Tibial nerve (tissue), 4 donors: ENCODE measurements around the gene RAB40C. TPM values are rescaled to one million over a fixed set of nuclear protein-coding genes. Genes with fewer than 3 reads are reported as not detected.

Source experiments
- DNase-seq, 2 donors: peaks; one replicate each; pipeline ENCODE4 v3.0.0-alpha.2; 2019; ENCODE audit warnings: low spot score in 2 of 2
- H3K27ac ChIP-seq, 4 donors: fragments of 200-600 bp; sonication (generic) in 3 of 4; one replicate each; pipeline ENCODE4 v1.5.1; 2017 to 2019; ENCODE audit warnings: mild to moderate bottlenecking in 1 of 4
- H3K27me3 ChIP-seq, 2 donors: fragments of 200-600 bp; sonication (generic) in 1 of 2; one replicate each; pipeline versions ENCODE4 v1.5.1 to v1.6.0; 2017 to 2019
- H3K36me3 ChIP-seq, 3 donors: fragments of 200-600 bp; sonication (generic); one replicate each; pipeline ENCODE4 v1.5.1; 2018 to 2019
- H3K4me1 ChIP-seq, 4 donors: fragments of 200-600 bp; sonication (generic) in 3 of 4; one replicate each; pipeline ENCODE4 v1.5.1; 2017 to 2019
- H3K4me3 ChIP-seq, 4 donors: fragments of 200-600 bp; sonication (generic) in 3 of 4; one replicate each; pipeline ENCODE4 v1.5.1; 2017 to 2019; ENCODE audit warnings: mild to moderate bottlenecking in 1 of 4, moderate library complexity in 1 of 4
- H3K9me3 ChIP-seq, 4 donors: fragments of 200-600 bp; sonication (generic) in 3 of 4; one replicate each; pipeline ENCODE4 v1.5.1; 2017 to 2019
- EP300 ChIP-seq, 2 donors: sonication (generic); formaldehyde crosslinking; IDR thresholded peaks; one replicate each; pipeline ENCODE4 v1.6.1; 2017; ENCODE audit warnings: antibody characterized with exemption in 2 of 2, mild to moderate bottlenecking in 1 of 2
- POLR2A ChIP-seq, 2 donors: fragments of 450-650 bp; IDR thresholded peaks; one replicate each; pipeline ENCODE4 v1.6.1; 2017; ENCODE audit warnings: antibody characterized with exemption in 2 of 2, mild to moderate bottlenecking in 2 of 2, moderate library complexity in 2 of 2
- whole genome bisulfite sequencing, 2 donors: methylation state at CpG; one replicate each; pipeline ENCODE4 v1.1.5; 2018; 5-methylcytosine and 5-hydroxymethylcytosine counted together
- total RNA-seq, 4 donors: library from RNA; depleted of rRNA; stranded (reverse); fragments of >200 nt; gene quantifications; one replicate each; pipeline ENCODE4 v1.1.0, GENCODE V29; 2016
- TF ChIP-seq, protein P1 (sequence below), 5 experiments: fragments of 200-600 bp in 3 of 5; fragments of 450-650 bp in 2 of 5; sonication (generic) in 3 of 5; IDR thresholded peaks; one replicate each; pipeline ENCODE4 v1.5.1; 2016 to 2019; ENCODE audit warnings: antibody characterized with exemption in 5 of 5, mild to moderate bottlenecking in 3 of 5, moderate library complexity in 2 of 5

Gene RAB40C
- total RNA-seq, 4 donors from 2014 or later = 21.1 to 30.6 (median 27.5) TPM

DNA sequence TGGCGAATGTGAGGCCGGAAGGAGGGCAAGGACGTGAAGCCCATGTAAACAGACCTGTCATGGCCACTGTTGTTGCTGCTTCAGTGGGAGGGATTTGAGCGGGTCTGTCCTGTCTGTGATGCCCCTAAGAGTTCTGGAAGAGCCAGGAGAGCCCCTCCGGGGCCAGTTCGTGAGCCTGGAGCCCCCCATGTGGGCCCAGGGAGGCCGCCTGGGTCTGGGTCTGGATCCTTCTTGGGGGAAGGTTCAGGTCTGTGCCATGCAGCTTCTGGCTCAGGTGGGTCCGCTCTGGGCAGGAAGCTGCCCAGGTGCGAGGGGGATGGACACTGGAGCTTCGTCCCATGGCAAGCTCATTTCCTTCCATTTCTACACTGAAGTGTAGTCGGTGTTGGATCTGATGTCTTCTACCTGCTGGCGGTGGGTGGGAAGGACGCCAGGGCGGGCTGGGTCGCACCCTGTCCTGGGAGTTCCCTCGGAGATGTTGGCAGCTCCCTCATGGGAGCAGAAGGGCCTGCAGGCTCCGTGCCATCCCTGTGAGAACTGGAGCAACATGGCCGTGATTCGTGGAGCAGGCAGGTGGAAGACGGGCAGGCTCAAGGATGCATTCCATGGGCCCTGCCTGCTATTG lies 29.7 kb downstream of the RAB40C start:
- Histone ChIP-seq H3K4me1 (peaks cover 0 to 16% (median 0%) of the 10 kb centered on the region in 4 donors), H3K9me3 (no peaks in the 10 kb centered on the region), H3K27me3 (no peaks in the 10 kb centered on the region), H3K36me3 (peaks cover 0 to 29% (median 0%) of the 10 kb centered on the region in 3 donors), H3K27ac (no peak overlapping the region), H3K4me3 (no peak overlapping the region)
- DNase-seq = no peak
- WGBS, 2 donors = 90 to 93% methylated on average over 18 to 20 of the region's 20 CpGs
- TF ChIP-seq, protein P1, sequence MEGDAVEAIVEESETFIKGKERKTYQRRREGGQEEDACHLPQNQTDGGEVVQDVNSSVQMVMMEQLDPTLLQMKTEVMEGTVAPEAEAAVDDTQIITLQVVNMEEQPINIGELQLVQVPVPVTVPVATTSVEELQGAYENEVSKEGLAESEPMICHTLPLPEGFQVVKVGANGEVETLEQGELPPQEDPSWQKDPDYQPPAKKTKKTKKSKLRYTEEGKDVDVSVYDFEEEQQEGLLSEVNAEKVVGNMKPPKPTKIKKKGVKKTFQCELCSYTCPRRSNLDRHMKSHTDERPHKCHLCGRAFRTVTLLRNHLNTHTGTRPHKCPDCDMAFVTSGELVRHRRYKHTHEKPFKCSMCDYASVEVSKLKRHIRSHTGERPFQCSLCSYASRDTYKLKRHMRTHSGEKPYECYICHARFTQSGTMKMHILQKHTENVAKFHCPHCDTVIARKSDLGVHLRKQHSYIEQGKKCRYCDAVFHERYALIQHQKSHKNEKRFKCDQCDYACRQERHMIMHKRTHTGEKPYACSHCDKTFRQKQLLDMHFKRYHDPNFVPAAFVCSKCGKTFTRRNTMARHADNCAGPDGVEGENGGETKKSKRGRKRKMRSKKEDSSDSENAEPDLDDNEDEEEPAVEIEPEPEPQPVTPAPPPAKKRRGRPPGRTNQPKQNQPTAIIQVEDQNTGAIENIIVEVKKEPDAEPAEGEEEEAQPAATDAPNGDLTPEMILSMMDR (IDR thresholded peaks at IDR 0.05) = no peak
- no peak for TF ChIP-seq POLR2A (IDR thresholded peaks at IDR 0.05)
- TF ChIP-seq EP300 (IDR thresholded peaks at IDR 0.05) = no peak

DNA sequence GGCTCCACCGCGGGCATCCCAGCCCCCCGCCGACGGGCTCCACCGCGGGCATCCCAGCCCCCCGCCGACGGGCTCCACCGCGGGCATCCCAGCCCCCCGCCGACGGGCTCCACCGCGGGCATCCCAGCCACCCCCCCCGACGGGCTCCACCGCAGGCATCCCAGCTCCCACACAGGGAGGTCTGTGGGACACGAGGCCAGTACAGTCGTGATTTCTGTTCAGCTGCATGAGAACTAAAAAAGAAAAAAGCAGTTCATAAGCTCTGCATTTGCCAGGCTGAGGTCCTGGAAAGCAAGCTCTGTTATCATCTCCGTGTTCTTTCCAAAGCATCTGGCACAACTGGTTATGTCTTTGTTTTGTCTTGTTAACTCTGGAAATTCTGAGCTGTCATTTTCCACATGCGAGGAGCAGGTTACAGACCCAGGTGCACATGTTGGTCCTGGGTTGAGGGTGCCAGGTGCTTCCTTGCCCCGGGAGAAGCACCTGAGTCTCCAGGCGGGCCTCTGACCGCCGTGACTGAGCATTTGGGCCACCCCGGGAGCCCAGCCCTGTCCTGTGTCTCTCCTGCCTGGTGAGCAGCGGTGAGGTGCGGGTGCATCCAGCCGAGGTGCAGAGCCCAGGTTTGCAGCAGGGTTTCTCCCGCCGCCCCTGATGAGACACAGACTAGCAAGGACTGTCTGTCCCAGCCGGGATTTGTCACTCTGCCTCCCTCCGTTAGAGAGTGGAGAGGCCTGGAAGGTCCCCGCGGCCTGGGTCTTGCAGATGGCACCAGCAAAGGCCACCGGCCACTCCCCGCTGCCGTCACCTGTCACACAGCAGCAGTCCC lies 31.0 kb downstream of the RAB40C start:
- Histone ChIP-seq H3K4me3 (no peak overlapping the region), H3K27ac (peak overlapping the region in 2 of 4 donors; percentile 36 to 58), H3K9me3 (no peaks in the 10 kb centered on the region), H3K27me3 (no peaks in the 10 kb centered on the region), H3K36me3 (peaks cover 0 to 40% (median 0%) of the 10 kb centered on the region in 3 donors), H3K4me1 (peaks cover 0 to 16% (median 0%) of the 10 kb centered on the region in 4 donors)
- DNase-seq = no peak
- TF ChIP-seq, protein P1 (IDR thresholded peaks at IDR 0.05) = no peak
- no peak for TF ChIP-seq POLR2A (IDR thresholded peaks at IDR 0.05)
- no peak for TF ChIP-seq EP300 (IDR thresholded peaks at IDR 0.05)
- 82 to 85% methylated on average over 24 to 26 of the region's 41 CpGs for WGBS, 2 donors

DNA sequence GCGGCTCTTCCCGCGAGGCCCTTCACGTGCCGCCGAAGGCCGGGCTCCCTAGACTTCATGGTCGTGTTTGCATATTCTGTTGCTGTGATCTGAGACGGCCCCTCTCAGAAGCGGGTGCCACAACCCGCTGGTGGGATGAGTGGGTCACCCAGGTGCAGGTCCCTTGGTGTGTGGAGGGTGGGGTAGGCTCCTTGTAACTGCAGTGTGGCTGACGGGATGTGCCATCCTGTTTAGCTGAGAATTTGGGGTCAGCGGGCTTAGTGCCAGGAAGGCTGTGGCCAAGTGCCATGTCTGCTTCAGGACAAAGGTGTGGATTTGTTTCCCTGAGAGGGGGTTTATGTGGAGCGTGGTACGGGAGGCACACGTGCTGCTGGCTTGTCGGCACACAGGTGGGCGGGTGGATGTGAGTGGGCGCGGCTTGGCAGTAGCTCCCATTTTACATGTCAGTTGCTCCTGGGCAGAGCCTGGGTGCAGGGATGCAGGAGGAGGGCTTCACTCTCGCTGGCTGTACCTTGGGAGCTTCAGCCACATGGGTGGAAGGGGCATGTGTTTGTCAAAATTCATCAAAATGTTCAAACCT lies 31.8 kb downstream of the RAB40C start:
- Histone ChIP-seq H3K27ac (peak overlapping the region in 1 of 4 donors; percentile 58), H3K36me3 (peaks cover 0 to 44% (median 3%) of the 10 kb centered on the region in 3 donors), H3K9me3 (no peaks in the 10 kb centered on the region), H3K4me3 (no peak overlapping the region), H3K4me1 (peaks cover 0 to 16% (median 0%) of the 10 kb centered on the region in 4 donors), H3K27me3 (no peaks in the 10 kb centered on the region)
- WGBS, 2 donors = 67 to 88% methylated on average over 12 to 20 of the region's 21 CpGs
- no peak for DNase-seq
- TF ChIP-seq POLR2A (IDR thresholded peaks at IDR 0.05) (no peak), EP300 (IDR thresholded peaks at IDR 0.05) (no peak)
- TF ChIP-seq, protein P1 (IDR thresholded peaks at IDR 0.05) = no peak

DNA sequence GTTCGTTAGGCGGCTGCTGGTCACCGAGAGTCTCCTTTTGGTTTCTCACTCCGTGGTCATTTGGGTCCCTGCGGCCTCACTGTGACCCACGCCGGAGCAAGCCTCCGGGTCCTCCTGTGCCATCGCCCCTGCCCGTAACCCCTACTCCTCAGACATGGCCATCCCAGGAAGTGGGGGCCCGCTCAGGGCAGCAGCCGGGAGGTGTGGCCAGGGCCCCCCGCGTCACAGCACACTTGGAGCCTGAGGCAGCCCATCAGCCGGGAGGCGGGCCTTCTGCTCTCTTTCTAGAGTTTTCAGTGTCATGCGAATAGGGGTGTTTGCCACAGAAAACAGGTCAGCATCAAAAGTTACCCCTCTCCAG lies 33.0 kb downstream of the RAB40C start:
- Histone ChIP-seq H3K36me3 (peaks cover 0 to 44% (median 3%) of the 10 kb centered on the region in 3 donors), H3K4me1 (peaks cover 0 to 24% (median 0%) of the 10 kb centered on the region in 4 donors), H3K4me3 (no peak overlapping the region), H3K27me3 (no peaks in the 10 kb centered on the region), H3K9me3 (no peaks in the 10 kb centered on the region), H3K27ac (peak overlapping the region in 2 of 4 donors; percentile 28 to 58)
- no peak for DNase-seq
- TF ChIP-seq EP300 (IDR thresholded peaks at IDR 0.05) (no peak), POLR2A (IDR thresholded peaks at IDR 0.05) (no peak)
- TF ChIP-seq, protein P1 (IDR thresholded peaks at IDR 0.05) = no peak
- WGBS, 2 donors = 91 to 92% methylated on average over 16 to 17 of the region's 17 CpGs
